IPS DF 4.7 (cell line): ENCODE measurements around the gene FAM186B.

Source experiments
- DNase-seq: peaks from one replicate; pipeline ENCODE4 v3.0.0-alpha.2; 2013; ENCODE audit warnings: low spot score; ENCODE audit errors: extremely low read depth

The FAM186B gene

GRCh38 chr12:49567611-49568441 lies 37.6 kb downstream of the FAM186B start, which contains the start of gene MCRS1:
MCRS1 (minus strand) TSS chr12:49568142; CDS start chr12:49566731, 1,411 bp downstream.
- no peak for DNase-seq

DNA sequence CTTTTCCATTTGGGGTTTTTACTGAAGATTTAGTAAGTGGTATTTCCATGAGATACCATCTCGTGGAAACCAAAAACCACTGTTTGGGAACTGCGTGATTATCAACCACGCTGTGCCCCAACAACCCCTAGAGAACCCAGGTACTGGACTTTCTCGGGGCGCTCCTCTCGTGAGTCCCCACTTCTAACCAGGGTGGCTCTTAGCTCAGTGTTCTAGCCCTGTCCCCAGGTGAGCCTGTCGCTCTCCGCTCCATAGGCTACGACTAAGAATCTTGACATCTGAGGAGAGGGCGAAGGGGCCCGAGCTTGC lies 38.2 kb downstream of the FAM186B start:
- no peak for DNase-seq

GRCh38 chr12:49566361-49566760 lies 39.1 kb downstream of the FAM186B start:
- DNase-seq: no peak

- no peak for DNase-seq
These were observed 39.8 kb downstream of the FAM186B start for GRCh38 chr12:49565406-49566265.

DNA sequence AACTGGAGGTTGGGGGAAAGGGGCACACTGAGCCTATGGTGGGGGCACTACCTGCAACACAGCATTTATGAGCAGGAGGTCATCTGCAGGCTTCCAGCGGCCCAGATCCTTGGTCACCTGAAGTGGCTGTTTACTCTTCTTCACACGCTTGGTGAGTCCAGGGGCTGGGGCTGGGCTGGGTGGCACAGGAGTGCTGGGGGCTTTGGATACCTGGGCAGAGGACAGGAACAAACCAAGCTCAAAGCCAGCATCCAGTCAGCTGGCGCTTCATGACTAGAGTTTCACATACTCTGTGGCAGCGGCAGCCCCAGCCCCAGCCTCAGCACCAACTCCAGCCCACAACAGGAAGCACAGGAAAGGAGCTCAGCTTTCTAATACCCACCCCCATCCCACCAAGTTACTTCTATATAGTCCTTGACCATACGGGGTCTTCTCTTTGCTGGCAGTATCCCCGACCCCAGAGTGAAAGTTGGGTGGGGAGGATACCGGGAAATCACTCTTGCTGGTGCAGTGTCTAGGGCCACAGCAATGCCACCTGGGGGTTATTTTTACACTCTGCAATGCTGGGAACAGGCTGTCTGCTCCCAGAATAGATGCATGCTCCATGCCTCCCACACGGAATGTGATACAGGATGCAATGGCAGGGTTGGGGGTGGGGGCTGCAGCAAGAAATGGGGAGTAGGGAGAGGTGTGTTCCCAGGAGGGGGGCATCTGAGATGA lies 40.6 kb downstream of the FAM186B start:
- no peak for DNase-seq

- no peak for DNase-seq
These were observed 41.3 kb downstream of the FAM186B start for GRCh38 chr12:49563951-49564685.

- DNase-seq: no peak
These were observed 42.6 kb downstream of the FAM186B start for GRCh38 chr12:49562831-49563230.

DNA sequence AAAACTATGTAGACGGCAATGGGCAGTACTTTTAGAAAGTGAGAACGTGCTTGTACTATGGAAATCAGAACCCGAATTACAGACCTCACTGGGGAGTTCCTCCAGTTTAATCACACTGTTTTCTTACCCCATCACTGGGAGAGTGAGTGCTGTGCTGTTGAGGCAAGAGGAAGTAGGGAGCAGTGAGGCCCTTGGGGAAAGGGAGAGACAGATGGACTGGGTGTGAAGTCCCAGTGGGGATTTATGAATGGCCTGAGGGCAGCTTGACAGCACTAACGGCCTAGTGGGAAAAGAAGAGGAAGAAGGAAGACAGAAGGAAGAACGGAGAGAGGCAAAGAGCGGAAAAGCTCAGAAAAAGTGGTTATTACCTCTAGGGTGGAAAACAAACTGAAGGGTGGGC lies 43.2 kb downstream of the FAM186B start:
- no peak for DNase-seq

- DNase-seq: no peak
These were observed 44.7 kb downstream of the FAM186B start for GRCh38 chr12:49560695-49561094.

DNA sequence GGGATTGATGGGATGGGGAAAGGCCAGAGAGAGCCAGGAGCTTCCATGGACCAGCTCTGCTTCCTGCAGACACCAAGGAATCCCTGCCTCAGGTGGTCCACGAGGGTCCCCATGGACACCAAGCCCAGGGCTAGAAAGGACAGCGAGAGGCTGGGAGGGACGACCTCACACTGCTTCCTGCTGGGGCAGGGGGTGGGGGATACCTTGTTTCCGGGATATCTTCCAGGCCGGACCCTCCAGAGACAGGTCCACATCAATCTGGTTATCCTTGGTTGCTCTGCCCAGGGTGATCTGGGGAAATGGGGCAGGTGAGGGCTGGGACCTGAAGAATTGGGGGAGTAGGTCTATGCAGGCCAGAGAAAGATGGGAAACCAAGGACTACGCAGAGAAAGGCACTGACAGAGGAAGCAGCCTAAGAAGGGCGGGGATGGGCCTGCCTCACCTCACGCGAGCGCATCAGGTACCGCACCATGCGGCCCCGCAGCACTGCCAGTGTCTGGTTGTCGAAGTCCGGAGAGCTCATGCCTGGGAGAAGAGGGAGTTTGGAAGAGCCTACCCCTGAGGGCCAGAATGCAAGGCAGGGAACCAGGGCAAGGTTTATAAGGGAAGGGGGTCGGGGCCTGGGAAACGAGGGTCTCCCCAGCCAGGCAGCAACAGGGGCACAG lies 46.3 kb downstream of the FAM186B start:
- no peak for DNase-seq

- DNase-seq: no peak
These were observed 46.9 kb downstream of the FAM186B start for GRCh38 chr12:49558526-49558925.

DNA sequence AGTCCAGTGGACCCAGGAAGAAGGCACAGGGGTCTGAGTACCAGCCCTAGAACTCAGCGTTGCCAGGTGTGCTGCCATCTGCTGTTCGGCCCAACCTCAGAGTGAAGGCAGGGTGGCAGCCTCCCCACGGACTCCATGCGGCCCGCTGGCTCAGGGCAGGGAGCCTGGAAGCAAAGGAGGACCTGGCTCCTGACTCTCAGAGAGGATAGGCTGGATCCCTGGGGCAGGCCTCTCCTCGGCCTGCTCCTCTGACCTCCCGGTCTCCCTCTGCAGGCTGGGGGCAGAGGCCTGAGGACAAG lies 47.6 kb downstream of the FAM186B start:
- no peak for DNase-seq

GRCh38 chr12:49557187-49557916 lies 48.1 kb downstream of the FAM186B start:
- DNase-seq: no peak

DNA sequence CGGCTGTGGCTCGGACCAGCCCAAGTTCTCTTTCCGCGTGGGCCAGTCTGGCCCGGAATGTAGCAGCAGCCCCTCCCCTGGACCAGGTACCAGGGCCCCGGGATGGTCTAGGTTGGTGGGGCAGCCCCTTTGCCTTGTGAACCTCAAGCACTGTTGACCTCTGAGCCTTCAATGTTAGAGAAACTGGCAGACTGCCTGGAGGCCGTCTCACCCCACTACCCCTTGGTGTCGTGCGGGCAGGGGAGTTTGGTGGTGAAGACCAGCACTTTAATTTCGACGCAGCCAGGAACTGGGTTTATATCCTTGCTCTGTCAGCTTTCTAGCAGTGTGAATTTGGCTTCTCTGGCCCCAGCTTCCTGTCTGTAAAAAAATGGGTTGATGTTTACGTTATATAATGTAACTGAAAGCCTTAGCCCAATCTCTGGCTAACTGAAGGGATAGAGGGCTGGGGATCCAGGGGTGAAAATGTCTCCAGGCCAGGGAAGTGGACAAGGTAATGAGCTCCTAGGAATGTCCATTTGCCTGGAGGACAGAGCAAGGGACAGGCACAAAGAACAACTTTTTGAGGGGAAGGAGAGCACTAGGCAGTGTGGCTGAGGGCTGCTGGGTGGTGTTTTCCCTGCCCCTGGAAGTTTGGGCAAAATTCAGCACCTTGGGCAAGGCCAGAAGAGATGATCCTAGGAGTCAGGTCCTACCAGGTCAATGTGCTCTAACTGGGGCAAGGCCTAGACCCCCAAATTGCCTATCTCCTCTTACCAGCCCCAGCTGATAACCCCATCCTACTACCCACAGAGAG lies 48.9 kb downstream of the FAM186B start:
- DNase-seq: no peak

DNA sequence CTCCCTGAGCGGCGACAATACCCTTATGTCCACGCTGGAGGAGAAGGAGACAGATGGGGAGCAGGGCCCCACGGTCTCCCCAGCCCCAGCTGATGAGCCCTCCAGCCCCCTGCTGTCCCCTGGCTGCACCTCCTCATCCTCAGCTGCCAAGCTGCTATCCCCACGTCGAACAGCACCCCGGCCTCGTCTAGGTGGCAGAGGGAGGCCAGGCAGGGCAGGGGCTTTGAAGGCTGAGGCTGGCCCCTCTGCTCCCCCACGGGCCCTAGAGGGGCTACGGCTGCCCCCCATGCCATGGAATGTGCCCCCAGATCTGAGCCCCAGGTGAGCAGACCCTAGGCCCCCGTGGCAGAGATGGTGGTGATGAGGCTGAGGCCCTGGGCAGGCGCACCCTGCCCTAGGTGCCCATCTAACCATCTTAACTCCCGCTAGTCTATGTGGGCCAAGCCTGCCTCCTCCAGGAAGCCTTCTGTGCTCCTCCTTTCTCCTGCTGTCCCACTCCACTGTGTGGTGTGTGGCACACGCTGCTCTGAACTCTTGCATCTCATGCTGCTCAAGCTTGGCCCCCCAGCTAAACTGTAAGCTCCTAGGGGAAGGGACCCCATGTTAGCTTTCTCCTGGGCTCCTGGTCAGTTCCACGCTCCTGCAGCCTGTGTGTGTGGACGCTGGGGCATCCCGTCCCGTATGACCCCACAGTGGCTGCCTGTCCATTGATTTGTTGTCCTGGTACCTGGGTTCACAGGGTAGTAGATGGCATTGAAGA lies 49.6 kb downstream of the FAM186B start:
- no peak for DNase-seq

DNA sequence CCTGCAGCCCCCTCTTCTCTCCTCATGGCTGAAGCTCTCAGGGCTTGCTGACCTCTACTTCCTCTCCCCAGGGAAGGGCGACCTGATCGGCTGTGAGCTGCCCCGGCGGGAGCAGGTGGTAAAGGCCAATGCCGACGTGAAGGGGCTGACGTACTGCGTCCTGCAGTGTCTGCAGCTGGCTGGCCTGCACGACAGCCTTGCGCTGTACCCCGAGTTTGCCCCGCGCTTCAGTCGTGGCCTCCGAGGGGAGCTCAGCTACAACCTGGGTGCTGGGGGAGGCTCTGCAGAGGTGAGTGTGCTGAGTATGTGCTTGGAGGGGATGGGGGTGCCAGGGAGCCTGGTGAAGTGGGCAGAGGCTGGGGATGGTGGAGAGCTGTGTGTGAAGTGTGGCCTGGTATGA lies 51.2 kb downstream of the FAM186B start:
- DNase-seq: no peak

DNA sequence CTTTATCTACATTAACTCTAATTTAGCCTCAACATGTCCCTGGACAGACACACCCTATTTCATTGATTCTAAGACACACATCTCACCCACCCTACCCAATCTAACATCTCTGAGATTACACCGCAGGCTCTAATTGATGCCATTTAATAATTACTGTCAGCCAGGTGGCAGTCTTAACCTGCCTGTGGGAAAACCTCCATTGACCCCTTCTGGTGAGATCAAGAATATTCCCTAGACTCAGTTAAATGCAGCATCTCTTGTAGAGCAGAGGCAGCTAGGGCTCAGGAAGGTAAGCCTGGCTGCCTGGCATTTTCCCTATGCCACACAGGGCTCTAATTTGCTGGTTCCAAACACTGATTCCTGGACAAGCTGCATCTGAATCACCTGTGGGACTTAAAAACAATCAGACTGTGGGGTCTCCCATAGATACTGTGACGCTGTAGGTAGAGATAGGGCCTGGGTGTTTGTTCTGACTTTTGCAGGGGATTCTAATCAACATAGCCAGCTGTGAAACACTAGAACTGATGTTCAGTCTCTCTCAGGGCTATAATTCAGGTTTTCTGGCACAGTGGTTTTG lies 51.8 kb downstream of the FAM186B start:
- DNase-seq: no peak

- no peak for DNase-seq
These were observed 52.5 kb downstream of the FAM186B start for GRCh38 chr12:49552899-49553298.
